Measurements from ENCODE around the gene STX4.

STX4 gene

DNA sequence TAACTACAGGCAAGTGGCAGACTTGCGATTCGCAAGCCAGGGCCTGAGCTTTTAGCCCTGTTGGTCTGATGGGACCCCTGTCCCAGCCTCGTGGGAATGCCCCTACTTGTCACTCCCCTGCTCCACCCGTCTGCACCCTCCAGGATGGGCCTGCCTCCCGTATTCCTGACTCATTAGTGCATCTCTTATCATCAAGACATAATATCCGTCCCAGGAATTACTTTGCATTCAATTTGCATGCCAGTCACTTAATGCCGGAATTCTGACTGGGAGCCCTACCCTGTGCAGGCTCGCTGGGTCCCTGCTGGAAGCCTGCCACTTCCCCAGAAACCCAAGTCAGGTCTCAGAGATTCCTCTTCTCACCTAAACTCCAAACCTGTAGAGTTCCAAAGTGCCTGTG, 52.1 kb downstream of the STX4 start:
- DNase-seq, result no peak

DNA sequence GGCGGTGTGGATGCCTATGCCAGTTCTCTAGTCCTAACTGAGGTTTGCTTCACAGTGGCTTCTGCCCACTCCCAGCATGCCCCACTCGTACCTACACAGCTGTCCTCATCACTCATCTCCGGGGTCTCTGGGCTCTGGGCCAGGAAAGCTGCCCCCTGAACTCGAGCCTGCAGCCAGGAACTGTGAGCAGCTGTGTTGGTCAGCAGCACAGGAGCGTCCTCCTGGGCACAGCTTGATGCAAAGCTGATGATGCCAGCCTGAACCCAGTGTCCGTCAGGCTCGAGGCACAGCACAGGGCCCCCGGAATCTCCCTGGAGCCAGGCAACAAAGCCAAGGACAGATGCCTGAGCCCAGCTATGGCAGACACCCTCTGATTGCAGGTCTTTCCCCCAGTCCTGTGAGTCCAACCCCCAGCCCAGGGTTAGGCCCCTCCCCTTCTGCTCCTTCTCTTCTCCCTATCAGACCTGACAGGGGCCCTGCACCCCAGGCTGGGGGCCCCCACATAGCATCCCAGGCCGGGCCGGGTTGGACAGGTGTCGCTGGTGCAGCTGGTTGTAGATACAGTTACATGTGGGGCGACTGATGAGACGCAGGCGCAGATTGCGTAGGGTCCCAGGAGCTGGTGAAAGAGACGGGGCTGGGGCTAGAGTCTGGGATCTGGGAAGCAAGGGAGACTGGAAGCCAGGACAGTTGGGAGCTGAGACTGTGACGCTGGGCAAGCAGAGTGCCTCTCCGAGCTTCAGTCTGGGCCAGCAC, 52.7 kb downstream of the STX4 start:
- DNase-seq, result no peak

DNA sequence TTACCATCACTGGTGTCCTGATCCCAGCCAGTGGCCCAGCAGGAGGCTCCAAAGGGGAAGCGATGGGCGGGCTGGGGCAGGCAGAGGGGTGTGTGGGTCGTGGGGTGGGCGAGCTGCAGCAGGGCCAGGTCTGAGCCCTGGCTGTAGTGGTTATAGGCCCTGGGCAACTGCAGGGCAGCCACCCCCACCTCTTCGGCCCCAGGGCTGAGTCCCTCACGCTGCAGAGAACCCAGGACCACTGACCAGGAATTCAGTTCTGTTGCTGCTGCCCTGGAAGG, 53.2 kb downstream of the STX4 start:
- DNase-seq, result no peak

DNA sequence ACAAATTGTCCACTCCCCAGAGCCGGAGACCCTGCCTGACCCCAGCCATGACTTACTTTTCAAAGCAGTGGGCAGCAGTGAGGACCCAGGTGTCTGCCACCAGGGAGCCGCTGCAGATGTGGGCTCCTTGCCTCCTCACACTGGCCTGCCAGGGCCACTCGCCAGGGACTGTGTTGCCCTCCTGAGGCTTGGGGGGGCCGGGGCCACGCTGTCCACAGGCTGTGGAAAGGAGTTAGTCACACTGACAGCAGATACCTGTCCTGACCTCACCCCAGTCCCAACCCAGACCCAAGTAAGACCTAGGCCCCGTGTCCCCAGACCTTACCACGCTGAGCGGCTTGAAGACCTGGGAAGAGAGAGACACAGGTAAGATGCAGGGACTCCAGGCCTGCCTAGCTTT, 54.1 kb downstream of the STX4 start:
- no peak for DNase-seq

DNA sequence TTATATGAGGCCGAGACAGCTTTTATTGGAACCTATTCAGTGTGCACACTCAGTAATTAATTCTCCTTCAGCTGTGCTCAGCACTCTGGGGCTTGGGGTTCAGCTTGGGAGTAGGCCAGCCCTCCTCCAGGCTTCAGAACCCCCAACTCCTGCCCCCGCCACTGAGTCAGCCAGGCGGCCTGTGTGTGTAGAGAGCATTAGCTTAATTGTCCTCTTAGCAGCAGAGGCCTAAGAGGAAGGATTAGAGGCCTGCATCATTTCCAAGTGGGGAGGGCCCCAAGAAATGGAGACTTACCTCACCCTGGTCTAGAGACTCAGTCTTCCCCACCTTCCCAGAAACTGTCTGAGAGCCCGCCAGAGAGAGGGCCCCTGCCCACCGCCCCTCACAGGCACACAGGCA, 54.6 kb downstream of the STX4 start:
- no peak for DNase-seq

DNA sequence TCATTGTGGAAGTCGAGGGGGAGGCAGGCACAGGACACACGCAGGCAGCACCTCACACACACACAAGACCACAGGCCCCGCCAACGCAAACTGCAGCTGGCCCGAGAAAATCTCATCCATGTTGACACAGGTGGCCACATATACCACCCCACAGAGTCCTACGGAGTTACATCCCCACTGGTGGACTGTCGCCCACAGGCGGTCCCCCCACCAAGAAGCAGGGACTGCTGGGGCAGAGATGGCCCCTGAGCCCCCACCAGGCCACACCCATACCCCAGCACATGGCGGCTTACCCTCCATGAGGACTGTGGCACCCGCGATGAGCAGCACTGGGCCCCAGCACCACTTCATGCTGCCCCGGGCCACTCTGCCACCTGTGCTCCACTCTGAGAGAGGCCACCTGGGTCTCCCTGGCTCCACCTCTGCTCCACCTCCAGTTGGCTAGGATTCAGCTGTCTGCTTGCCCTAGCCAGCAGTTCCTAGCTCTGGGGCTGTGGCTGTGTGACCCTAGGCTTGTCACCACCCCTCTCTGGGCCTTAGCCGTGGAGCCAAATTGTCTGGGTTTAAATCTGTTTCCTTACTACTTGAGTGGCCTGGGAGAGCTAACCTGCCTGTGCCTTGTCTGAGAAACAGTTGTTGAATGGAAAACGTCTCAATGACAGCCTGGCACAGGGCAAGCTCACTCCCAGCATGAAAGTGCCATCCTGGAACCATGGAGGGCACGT, 55.3 kb downstream of the STX4 start, which contains the start of gene PRSS53:
Gene PRSS53, minus strand, starts transcription at position 485 of the 725 bp plus-strand sequence. Its CDS starts 134 bp downstream, at position 351.
- no peak for DNase-seq

DNA sequence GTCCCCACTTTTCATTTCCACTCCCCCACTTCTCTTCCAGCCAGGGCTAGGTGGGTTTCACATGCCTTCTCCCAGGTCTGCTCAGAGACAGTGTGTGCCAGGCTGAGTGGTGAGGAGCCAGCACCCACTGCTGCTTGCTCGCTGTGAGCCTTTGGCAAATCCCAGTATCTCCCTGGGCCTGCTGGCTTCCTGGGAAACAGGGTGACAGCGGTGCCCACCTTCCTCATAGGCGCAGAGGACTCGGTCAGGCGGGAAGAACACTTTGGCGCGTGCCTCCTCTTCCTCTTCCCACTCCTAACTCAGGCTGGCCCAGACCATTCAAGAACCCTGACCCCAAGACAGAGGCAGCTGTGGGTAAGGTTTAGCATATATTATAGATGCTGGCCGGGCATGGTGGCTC, 55.8 kb downstream of the STX4 start:
- DNase-seq, result no peak
